Natural killer cell (primary cell): ENCODE data around the gene FAM131B. TPM values are rescaled to one million over a fixed set of nuclear protein-coding genes. Genes with fewer than 3 reads are reported as not detected.

Source experiments
- ATAC-seq, 3 donors: fragments of 150-1000 bp in 2 of 3; fragments of 200-7000 bp in 1 of 3; cut with Tn5 transposase; 1 replicate in 1 of 3; 2 replicates in 2 of 3; pipeline ENCODE4 v1.10.0; 2021; ENCODE audit warnings: mild to moderate bottlenecking in 2 of 3, moderate library complexity in 2 of 3
- DNase-seq, 2 donors: peaks; one replicate each; pipeline versions ENCODE4 v3.0.0 to v3.0.0-alpha.2; 2013 to 2021; ENCODE audit warnings: mixed read lengths in 1 of 2
- H3K27ac ChIP-seq: one replicate; pipeline ENCODE4 v1.5.1; 2013; ENCODE audit warnings: mild to moderate bottlenecking, low read length
- H3K27me3 ChIP-seq: one replicate; pipeline ENCODE4 v1.6.1; 2013; ENCODE audit warnings: low read length; ENCODE audit not compliant: control insufficient read depth, insufficient read depth
- H3K36me3 ChIP-seq: one replicate; pipeline ENCODE4 v1.6.1; 2013; ENCODE audit warnings: low read length; ENCODE audit not compliant: control insufficient read depth, insufficient read depth
- H3K4me1 ChIP-seq: one replicate; pipeline ENCODE4 v1.6.1; 2013; ENCODE audit warnings: low read length; ENCODE audit not compliant: control insufficient read depth, insufficient read depth
- H3K4me3 ChIP-seq: one replicate; pipeline ENCODE4 v1.5.1; 2013; ENCODE audit warnings: low read length
- H3K9me3 ChIP-seq: one replicate; pipeline ENCODE4 v1.6.1; 2013; ENCODE audit warnings: low read length; ENCODE audit not compliant: control insufficient read depth, insufficient read depth
- H3K27ac Mint-ChIP-seq, 2 donors: one replicate each; pipeline ENCODE4 v1.8.0; 2022; ENCODE audit warnings: mild to moderate bottlenecking in 2 of 2, mixed read lengths in 2 of 2, moderate library complexity in 1 of 2
- H3K27me3 Mint-ChIP-seq, 2 donors: one replicate each; pipeline ENCODE4 v1.8.0; 2022; ENCODE audit warnings: low read depth in 2 of 2, mixed read lengths in 2 of 2
- H3K36me3 Mint-ChIP-seq: one replicate; pipeline ENCODE4 v1.8.0; 2022; ENCODE audit warnings: mixed read lengths
- H3K4me1 Mint-ChIP-seq, 2 donors: one replicate each; pipeline ENCODE4 v1.8.0; 2022; ENCODE audit warnings: mixed read lengths in 2 of 2
- H3K4me3 Mint-ChIP-seq: one replicate; pipeline ENCODE4 v1.8.0; 2022; ENCODE audit warnings: mild to moderate bottlenecking, moderate library complexity, mixed read lengths
- H3K9me3 Mint-ChIP-seq, 2 donors: one replicate each; pipeline ENCODE4 v1.8.0; 2022; ENCODE audit warnings: mixed read lengths in 2 of 2
- CTCF ChIP-seq: fragments of 200-600 bp; IDR thresholded peaks from one replicate; pipeline ENCODE4 v1.8.0; 2022; ENCODE audit warnings: antibody characterized with exemption
- WGBS: methylation state at CpG from one replicate; pipeline ENCODE4 v1.1.7; 2013; ENCODE audit warnings: missing lambda C conversion rate; ENCODE audit not compliant: insufficient coverage; 5-methylcytosine and 5-hydroxymethylcytosine counted together
- intact Hi-C: fragments of 100-400 bp; cut with micrococcal nuclease; formaldehyde crosslinking; loops from one replicate; pipeline ENCODE4 v1.14.2; 2022
- total RNA-seq, 4 donors: library from RNA; stranded (reverse); fragments of 120-200 nt in 1 of 4; gene quantifications; one replicate each; pipeline versions ENCODE4 v1.2.3 to v1.2.4, GENCODE V29; 2013 to 2022

The FAM131B gene
- total RNA-seq, 3 donors from 2014 or later (not counting 1 experiment from before 2014, with no cell fraction given): 2.3 to 2.8 (median 2.5) TPM

- Mint-ChIP-seq H3K27me3 (no peaks in the 10 kb centered on the region), H3K9me3 (no peaks in the 10 kb centered on the region), H3K4me1 (peaks cover 15 to 28% of the 10 kb centered on the region in 2 donors), H3K36me3 (no peaks in the 10 kb centered on the region), H3K27ac (no peak overlapping the region), H3K4me3 (no peak overlapping the region)
- no peaks in the 10 kb centered on the region for H3K9me3 ChIP-seq
- intact Hi-C loops: loop anchor here (5.0 kb wide), 1 partner anchor 671 kb away; no protein-coding TSS in a partner anchor
- no peak overlapping the region for H3K4me3 ChIP-seq
- H3K36me3 ChIP-seq: peaks cover 20% of the 10 kb centered on the region
- peaks cover 73% of the 10 kb centered on the region for H3K4me1 ChIP-seq
- H3K27me3 ChIP-seq: no peaks in the 10 kb centered on the region
- DNase-seq (peak in 1 of 2 donors; percentile 34), ATAC-seq (no peak)
- no peak for TF ChIP-seq CTCF
- H3K27ac ChIP-seq: peak overlapping the region; percentile 3
- WGBS: 87% methylated on average over 1 of the region's 1 CpG
Measured at GRCh38 chr7:143383642-143383957, 21.1 kb upstream of the FAM131B start.

- DNase-seq: peak in 1 of 2 donors; percentile 48
- H3K4me1 Mint-ChIP-seq: peaks cover 21 to 34% of the 10 kb centered on the region in 2 donors
- H3K4me3 Mint-ChIP-seq: no peak overlapping the region
- 94% methylated on average over 15 of the region's 15 CpGs for WGBS
- Histone ChIP-seq H3K9me3 (no peaks in the 10 kb centered on the region), H3K4me1 (peaks cover 79% of the 10 kb centered on the region), H3K27ac (peak overlapping the region; percentile 20), H3K36me3 (peaks cover 15% of the 10 kb centered on the region), H3K4me3 (peak overlapping the region; percentile 86), H3K27me3 (no peaks in the 10 kb centered on the region)
- ATAC-seq: no peak
- H3K36me3 Mint-ChIP-seq: no peaks in the 10 kb centered on the region
- H3K9me3 Mint-ChIP-seq: no peaks in the 10 kb centered on the region
- TF ChIP-seq CTCF: no peak
- intact Hi-C loops: loop anchor here (5.0 kb wide), 1 partner anchor 671 kb away; no protein-coding TSS in a partner anchor
- no peaks in the 10 kb centered on the region for H3K27me3 Mint-ChIP-seq
- peak overlapping the region; percentile 37 to 98 for H3K27ac Mint-ChIP-seq
Measured at GRCh38 chr7:143382791-143383641, 20.5 kb upstream of the FAM131B start.

DNA sequence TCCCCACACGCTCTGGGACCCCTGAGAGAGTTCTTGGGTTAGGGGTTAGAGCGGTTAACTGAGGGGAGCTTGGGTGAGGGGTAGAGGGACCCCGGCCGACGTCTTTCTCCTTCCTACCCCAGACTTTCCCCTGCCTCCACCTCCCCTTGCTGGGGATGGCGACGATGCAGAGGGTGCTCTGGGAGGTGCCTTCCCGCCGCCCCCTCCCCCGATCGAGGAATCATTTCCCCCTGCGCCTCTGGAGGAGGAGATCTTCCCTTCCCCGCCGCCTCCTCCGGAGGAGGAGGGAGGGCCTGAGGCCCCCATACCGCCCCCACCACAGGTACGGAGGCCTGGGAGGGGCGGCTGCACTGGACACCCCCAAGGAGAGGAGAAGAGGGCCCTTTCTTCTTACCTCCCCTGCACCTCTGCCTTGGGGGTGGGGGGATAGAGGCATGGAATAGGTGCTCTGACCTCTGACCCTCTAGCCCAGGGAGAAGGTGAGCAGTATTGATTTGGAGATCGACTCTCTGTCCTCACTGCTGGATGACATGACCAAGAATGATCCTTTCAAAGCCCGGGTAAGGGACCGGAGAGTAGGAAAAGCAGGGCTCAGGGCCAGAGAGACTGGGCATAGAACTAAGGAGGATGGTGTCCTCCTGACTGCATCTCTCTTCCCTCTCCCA is 19.7 kb upstream of the FAM131B start:
- H3K4me1 Mint-ChIP-seq: peaks cover 25 to 37% of the 10 kb centered on the region in 2 donors
- peak overlapping the region; percentile 86 for H3K4me3 ChIP-seq
- no peak for TF ChIP-seq CTCF
- no peaks in the 10 kb centered on the region for H3K36me3 Mint-ChIP-seq
- H3K36me3 ChIP-seq: peaks cover 8% of the 10 kb centered on the region
- no peak overlapping the region for H3K4me3 Mint-ChIP-seq
- H3K9me3 ChIP-seq: no peaks in the 10 kb centered on the region
- peaks cover 87% of the 10 kb centered on the region for H3K4me1 ChIP-seq
- H3K27ac Mint-ChIP-seq: peak overlapping the region; percentile 37 to 98
- no peaks in the 10 kb centered on the region for H3K27me3 ChIP-seq
- intact Hi-C loops: loop anchor here (5.0 kb wide), 1 partner anchor 670 kb away; no protein-coding TSS in a partner anchor
- no peaks in the 10 kb centered on the region for H3K9me3 Mint-ChIP-seq
- DNase-seq (peak in 1 of 2 donors; percentile 23), ATAC-seq (no peak)
- H3K27me3 Mint-ChIP-seq: no peaks in the 10 kb centered on the region
- 56% methylated on average over 4 of the region's 21 CpGs for WGBS
- H3K27ac ChIP-seq: peak overlapping the region; percentile 77
